Bronchial epithelial cell (primary cell): Measurements from ENCODE around the gene SYNGAP1. TPM values are rescaled to one million over a fixed set of nuclear protein-coding genes. Genes with fewer than 3 reads are reported as not detected.
"Not testable (repeated sequence)": the region's sequence is repeated elsewhere in the genome, so short reads cannot be mapped to it uniquely, and the experiment has no call there.

Experiments
- DNase-seq: peaks from one replicate; pipeline ENCODE4 v3.0.0-alpha.2; 2010; ENCODE audit warnings: low read depth
- FAIRE-seq: peaks from 2 replicates; lab custom pipeline; 2011; peaks lifted over from hg19 to GRCh38; lab: Jason Lieb, UNC
- H3K27me3 ChIP-seq: 2 replicates; pipeline ENCODE4 v1.5.1; 2011; ENCODE audit warnings: low read length; ENCODE audit not compliant: control insufficient read depth, insufficient read depth
- H3K36me3 ChIP-seq: 2 replicates; pipeline ENCODE4 v1.5.1; 2011; ENCODE audit warnings: low read length; ENCODE audit not compliant: control insufficient read depth, insufficient read depth
- H3K4me3 ChIP-seq: 2 replicates; pipeline ENCODE4 v1.5.1; 2011; ENCODE audit warnings: mild to moderate bottlenecking, low read depth, low read length, control low read depth
- total RNA-seq: library from RNA; depleted of rRNA; stranded (reverse); fragments of >200 nt; gene quantifications from 2 replicates; pipeline ENCODE4 v1.2.1, GENCODE V29; 2014
- TF ChIP-seq, protein P1 (sequence below): IDR thresholded peaks from 2 replicates; pipeline ENCODE4 v1.5.1; 2011; ENCODE audit warnings: mild to moderate bottlenecking, moderate library complexity, low read length, control low read depth, inconsistent platforms; ENCODE audit not compliant: insufficient read depth, severe bottlenecking

SYNGAP1 gene
- total RNA-seq, 1 donor from 2014 or later = 0.79 TPM

DNA sequence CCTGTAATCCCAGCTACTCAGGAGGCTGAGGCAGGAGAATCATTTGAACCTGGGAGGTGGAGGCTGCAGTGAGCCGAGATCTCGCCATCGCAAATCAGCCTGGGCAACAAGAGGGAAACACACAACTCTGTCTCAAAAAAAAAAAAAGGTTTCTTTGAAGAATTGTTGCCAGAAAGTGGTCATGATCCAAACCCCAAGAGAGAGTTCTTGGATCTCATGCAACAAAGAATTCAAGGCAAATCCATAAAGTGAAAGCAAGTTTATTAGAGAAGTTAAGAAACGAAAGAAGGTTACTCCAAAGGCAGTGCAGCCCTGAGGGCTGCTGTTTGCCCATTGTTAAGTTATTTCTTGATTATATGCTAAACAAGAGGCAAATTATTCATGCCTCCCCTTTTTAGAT is 42.7 kb upstream of the SYNGAP1 start:
- no peak overlapping the region for H3K4me3 ChIP-seq
- DNase-seq (no peak), FAIRE-seq (no peak)
- TF ChIP-seq, protein P1, sequence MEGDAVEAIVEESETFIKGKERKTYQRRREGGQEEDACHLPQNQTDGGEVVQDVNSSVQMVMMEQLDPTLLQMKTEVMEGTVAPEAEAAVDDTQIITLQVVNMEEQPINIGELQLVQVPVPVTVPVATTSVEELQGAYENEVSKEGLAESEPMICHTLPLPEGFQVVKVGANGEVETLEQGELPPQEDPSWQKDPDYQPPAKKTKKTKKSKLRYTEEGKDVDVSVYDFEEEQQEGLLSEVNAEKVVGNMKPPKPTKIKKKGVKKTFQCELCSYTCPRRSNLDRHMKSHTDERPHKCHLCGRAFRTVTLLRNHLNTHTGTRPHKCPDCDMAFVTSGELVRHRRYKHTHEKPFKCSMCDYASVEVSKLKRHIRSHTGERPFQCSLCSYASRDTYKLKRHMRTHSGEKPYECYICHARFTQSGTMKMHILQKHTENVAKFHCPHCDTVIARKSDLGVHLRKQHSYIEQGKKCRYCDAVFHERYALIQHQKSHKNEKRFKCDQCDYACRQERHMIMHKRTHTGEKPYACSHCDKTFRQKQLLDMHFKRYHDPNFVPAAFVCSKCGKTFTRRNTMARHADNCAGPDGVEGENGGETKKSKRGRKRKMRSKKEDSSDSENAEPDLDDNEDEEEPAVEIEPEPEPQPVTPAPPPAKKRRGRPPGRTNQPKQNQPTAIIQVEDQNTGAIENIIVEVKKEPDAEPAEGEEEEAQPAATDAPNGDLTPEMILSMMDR = no peak
- no peaks in the 10 kb centered on the region for H3K36me3 ChIP-seq
- no peaks in the 10 kb centered on the region for H3K27me3 ChIP-seq

- not testable (repeated sequence) for H3K4me3 ChIP-seq, H3K36me3 ChIP-seq, FAIRE-seq, H3K27me3 ChIP-seq, DNase-seq
Observed at GRCh38 chr6:33379184-33379583, 40.7 kb upstream of the SYNGAP1 start.

- DNase-seq (peak; percentile 53), FAIRE-seq (no peak)
- TF ChIP-seq, protein P1 = no peak
Observed at GRCh38 chr6:33380272-33380981, 39.4 kb upstream of the SYNGAP1 start.

DNA sequence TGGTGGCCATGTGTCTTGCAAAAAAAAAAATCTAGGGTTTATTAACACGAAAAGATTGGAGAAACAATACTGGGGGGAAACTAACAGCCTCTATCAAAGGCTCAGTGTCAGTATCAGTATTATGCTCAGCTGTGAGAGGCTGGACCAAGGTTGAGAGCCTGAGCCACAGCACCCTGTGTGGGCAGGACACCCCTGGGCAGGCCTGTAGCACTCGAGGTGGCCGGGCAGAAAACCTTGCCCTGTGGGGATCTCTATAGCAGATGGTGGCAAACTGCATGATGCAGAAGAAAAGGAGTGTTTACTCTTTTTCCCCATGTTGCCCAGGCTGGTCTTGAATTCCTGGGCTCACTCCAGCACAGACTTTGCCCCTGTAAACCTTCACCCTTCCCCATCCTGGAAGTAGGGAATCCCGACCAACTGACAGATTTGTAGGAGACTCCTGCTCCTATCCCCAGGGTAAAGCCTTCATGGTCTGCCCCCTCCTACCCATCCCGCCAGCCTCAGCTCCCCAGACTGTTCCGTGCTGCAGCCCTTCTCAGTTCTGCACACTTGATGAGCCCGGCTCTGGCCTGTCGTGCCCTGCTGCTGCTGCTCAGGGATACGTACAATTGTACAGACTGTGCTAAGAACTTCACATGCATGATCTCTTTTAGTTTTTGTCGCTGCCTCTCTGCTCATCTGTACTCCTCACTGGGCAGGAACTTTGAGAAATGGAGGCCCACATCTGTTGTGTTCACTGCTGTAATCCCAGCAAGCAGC is 36.3 kb upstream of the SYNGAP1 start:
- no peaks in the 10 kb centered on the region for H3K27me3 ChIP-seq
- TF ChIP-seq, protein P1 = no peak
- DNase-seq (no peak), FAIRE-seq (no peak)
- no peak overlapping the region for H3K4me3 ChIP-seq
- no peaks in the 10 kb centered on the region for H3K36me3 ChIP-seq

More at GRCh38 chr6:33380272-33380981, 39.4 kb upstream of the SYNGAP1 start:
- Histone ChIP-seq H3K27me3 (no peaks in the 10 kb centered on the region), H3K36me3 (no peaks in the 10 kb centered on the region), H3K4me3 (no peak overlapping the region)

GRCh38 chr6:33384581-33385020 is 35.3 kb upstream of the SYNGAP1 start:
- TF ChIP-seq, protein P1 = peak; percentile 45
- Histone ChIP-seq H3K4me3 (no peak overlapping the region), H3K36me3 (no peaks in the 10 kb centered on the region), H3K27me3 (no peaks in the 10 kb centered on the region)
- FAIRE-seq (no peak), DNase-seq (peak; percentile 85)

GRCh38 chr6:33390173-33390572 is 29.7 kb upstream of the SYNGAP1 start:
- TF ChIP-seq, protein P1 = no peak
- Histone ChIP-seq H3K36me3 (no peaks in the 10 kb centered on the region), H3K4me3 (no peak overlapping the region), H3K27me3 (no peaks in the 10 kb centered on the region)
- no peak for DNase-seq
- no peak for FAIRE-seq
